Measurements from ENCODE around the gene PLIN4. TPM values are rescaled to one million over a fixed set of nuclear protein-coding genes. Genes with fewer than 3 reads are reported as not detected.

Gene PLIN4
- total RNA-seq, 2 experiments from 2014 or later = 0.13 to 0.32 TPM

DNA sequence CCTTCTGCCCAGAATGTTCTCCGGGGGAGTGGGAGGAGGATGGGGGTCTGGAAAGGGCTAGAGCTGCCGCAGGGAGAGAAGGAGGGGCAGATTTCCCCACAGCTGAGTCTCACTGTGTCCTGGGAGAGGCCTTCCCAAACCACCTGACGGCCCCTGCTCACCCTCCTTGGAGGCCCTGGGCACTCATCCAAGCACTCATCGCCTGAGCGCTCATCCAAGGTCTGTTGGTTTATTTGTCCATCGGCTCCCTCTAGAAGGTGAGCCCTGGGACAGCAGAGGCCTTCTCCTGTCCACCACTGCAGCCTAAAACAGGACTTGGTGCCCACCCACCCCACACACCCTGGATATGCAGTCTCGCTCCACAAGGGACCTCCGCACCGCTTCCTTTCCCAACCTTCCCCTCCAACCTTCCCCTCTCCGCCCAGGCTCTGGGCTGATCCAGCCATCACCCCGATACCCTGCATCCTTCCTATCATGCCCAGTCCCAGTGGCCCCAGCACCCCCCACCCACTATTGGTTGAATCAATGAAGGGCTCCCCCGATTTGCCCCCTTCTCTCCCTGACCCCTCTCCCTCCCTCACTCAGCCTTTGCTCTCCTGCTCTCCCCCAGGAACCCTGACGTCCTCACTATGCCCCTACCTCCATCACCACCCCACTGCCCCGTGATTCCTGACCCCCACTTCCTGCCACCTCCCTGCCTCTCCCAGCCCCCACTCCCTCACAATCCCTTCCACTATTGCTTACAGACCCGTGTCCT lies 62.4 kb downstream of the PLIN4 start:
- no peaks in the 10 kb centered on the region for H3K9me2 ChIP-seq (ENCODE audit: insufficient read depth, low read length)
- peaks cover 15% of the 10 kb centered on the region for H3K4me1 ChIP-seq (ENCODE audit: insufficient read depth, low read length, poor library complexity, severe bottlenecking)
- H4K20me1 ChIP-seq (ENCODE audit: insufficient read depth, low read length) = no peaks in the 10 kb centered on the region; the same call in 1 of the 2 replicates
- no peaks in the 10 kb centered on the region for H3K9me3 ChIP-seq (ENCODE audit: low read length)
- H3K27ac ChIP-seq (ENCODE audit: low read depth, low read length, poor library complexity, severe bottlenecking) = no peak overlapping the region
- peaks cover 11% of the 10 kb centered on the region; the same call in 1 of the 2 replicates for H3K79me2 ChIP-seq (ENCODE audit: insufficient read depth, low read depth, low read length)
- H3K4me3 ChIP-seq (ENCODE audit: low read depth, low read length, poor library complexity, severe bottlenecking) = peak overlapping the region; percentile 82
- peaks cover 18% of the 10 kb centered on the region; the same call in 1 of the 2 replicates for H3K36me3 ChIP-seq (ENCODE audit: insufficient read depth, low read length)
- peak overlapping the region; percentile 99 for H3K4me2 ChIP-seq (ENCODE audit: low read length)
- CTCF ChIA-PET (ENCODE audit: unreplicated experiment) = no interaction called here
- no TSS peak for BruUV-seq (replicated peaks)
- POLR2A ChIA-PET = interaction anchor here (0.5 kb wide), 1 partner anchor 17 kb away, joined by 4 read pairs; no protein-coding TSS in a partner anchor
- no peak overlapping the region for H2AFZ ChIP-seq (ENCODE audit: low read length)
- intact Hi-C loops (cut with micrococcal nuclease; ENCODE audit: unreplicated experiment) = no loop called here
- TF ChIP-seq EZH2phosphoT487 (IDR thresholded peaks at IDR 0.05; ENCODE audit: borderline replicate concordance, low read depth, low read length) = no peak
- TF ChIP-seq, protein P1, sequence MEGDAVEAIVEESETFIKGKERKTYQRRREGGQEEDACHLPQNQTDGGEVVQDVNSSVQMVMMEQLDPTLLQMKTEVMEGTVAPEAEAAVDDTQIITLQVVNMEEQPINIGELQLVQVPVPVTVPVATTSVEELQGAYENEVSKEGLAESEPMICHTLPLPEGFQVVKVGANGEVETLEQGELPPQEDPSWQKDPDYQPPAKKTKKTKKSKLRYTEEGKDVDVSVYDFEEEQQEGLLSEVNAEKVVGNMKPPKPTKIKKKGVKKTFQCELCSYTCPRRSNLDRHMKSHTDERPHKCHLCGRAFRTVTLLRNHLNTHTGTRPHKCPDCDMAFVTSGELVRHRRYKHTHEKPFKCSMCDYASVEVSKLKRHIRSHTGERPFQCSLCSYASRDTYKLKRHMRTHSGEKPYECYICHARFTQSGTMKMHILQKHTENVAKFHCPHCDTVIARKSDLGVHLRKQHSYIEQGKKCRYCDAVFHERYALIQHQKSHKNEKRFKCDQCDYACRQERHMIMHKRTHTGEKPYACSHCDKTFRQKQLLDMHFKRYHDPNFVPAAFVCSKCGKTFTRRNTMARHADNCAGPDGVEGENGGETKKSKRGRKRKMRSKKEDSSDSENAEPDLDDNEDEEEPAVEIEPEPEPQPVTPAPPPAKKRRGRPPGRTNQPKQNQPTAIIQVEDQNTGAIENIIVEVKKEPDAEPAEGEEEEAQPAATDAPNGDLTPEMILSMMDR (conservative IDR thresholded peaks at IDR 0.05; ENCODE audit: low read length) = no peak
- no peak for DNase-seq (ENCODE audit: low spot score)

DNA sequence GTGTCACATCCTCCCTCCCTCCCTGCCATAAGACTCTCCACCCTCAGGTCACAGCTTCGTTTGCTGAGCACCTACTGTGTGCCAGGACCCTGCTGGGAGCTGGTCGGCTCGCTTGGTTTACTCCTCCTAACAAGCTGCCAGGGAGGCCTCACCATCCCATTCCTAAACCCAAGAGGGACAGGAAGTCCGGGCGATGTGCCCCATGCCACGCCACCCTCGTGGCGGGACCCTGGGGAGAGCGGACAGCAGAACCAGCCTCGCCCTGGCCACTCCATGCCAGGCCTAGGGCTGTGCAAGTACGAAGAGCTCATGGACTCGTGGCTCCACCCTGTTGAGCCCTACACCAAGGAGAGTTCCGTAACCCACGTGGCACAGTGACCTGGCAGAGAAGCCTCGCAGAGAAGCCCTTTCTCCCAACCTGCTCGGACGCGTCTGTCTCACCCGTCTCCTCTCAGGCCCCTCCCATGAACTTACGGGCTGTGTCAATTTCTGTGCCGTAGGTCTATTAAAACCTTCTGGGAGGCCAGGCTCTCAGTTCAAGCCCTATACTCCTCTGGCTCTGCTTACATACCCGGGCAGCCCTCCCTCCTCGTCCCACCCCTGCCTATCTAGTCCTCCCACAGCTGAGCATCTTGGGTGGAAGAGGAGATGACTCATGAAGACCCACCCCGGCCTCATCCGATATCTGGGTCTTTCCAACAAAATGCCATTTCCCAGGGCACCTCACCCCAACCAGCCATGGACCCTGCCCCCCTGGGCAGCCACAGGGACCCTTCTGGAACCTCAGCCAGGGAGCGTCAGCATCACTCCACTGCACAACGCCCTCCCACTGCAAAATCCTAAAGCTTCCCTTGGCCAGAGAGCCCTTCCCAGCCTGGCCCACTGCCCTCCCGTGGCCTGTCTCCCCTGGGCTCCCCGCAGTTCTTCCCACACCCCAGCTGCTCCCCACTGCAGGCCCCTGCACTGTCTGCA lies 63.3 kb downstream of the PLIN4 start:
- H3K4me3 ChIP-seq (ENCODE audit: low read depth, low read length, poor library complexity, severe bottlenecking) = no peak overlapping the region
- H4K20me1 ChIP-seq (ENCODE audit: insufficient read depth, low read length) = no peaks in the 10 kb centered on the region; the same call in 1 of the 2 replicates
- H2AFZ ChIP-seq (ENCODE audit: low read length) = no peak overlapping the region
- H3K4me1 ChIP-seq (ENCODE audit: insufficient read depth, low read length, poor library complexity, severe bottlenecking) = peaks cover 15% of the 10 kb centered on the region
- H3K9me2 ChIP-seq (ENCODE audit: insufficient read depth, low read length) = no peaks in the 10 kb centered on the region
- H3K4me2 ChIP-seq (ENCODE audit: low read length) = no peak overlapping the region
- peaks cover 11% of the 10 kb centered on the region; the same call in 1 of the 2 replicates for H3K79me2 ChIP-seq (ENCODE audit: insufficient read depth, low read depth, low read length)
- BruUV-seq (replicated peaks) = no TSS peak
- CTCF ChIA-PET (ENCODE audit: unreplicated experiment) = no interaction called here
- DNase-seq (ENCODE audit: low spot score) = no peak
- TF ChIP-seq, protein P1 (conservative IDR thresholded peaks at IDR 0.05; ENCODE audit: low read length) = no peak
- no peak for TF ChIP-seq EZH2phosphoT487 (IDR thresholded peaks at IDR 0.05; ENCODE audit: borderline replicate concordance, low read depth, low read length)
- POLR2A ChIA-PET = no interaction called here
- H3K36me3 ChIP-seq (ENCODE audit: insufficient read depth, low read length) = peaks cover 24% of the 10 kb centered on the region
- no peak overlapping the region for H3K27ac ChIP-seq (ENCODE audit: low read depth, low read length, poor library complexity, severe bottlenecking)
- intact Hi-C loops (cut with micrococcal nuclease; ENCODE audit: unreplicated experiment) = no loop called here
- no peaks in the 10 kb centered on the region for H3K9me3 ChIP-seq (ENCODE audit: low read length)
